SK-N-SH (cell line): ENCODE results near the gene ARL1. TPM values are rescaled to one million over a fixed set of nuclear protein-coding genes. Genes with fewer than 3 reads are reported as not detected.

Experiments used
- CTCF ChIA-PET: fragments of 300-600, 350-600 bp; formaldehyde crosslinking; extraction: SDS; loops from one replicate; lab custom pipeline; 2021; lab: Yijun Ruan, JAX
- POLR2A ChIA-PET: fragments of 350-600 bp; sonication (Branson Sonifier 250); formaldehyde crosslinking; extraction: SDS; loops from one replicate; lab custom pipeline; 2020; ENCODE audit warnings: antibody characterized with exemption, inconsistent platforms; lab: Yijun Ruan, JAX
- DNase-seq: peaks from one replicate; pipeline ENCODE4 v3.0.0; 2012
- H2AFZ ChIP-seq: fragments of 200-600 bp; sonication (generic); 2 replicates; pipeline ENCODE4 v1.8.1; 2016; ENCODE audit warnings: antibody characterized with exemption, mild to moderate bottlenecking, low read depth
- H3F3A ChIP-seq: fragments of 200-600 bp; sonication (generic); replicated peaks from 2 replicates; pipeline ENCODE3; 2016; ENCODE audit warnings: antibody characterized with exemption, mild to moderate bottlenecking; ENCODE audit not compliant: insufficient read depth
- H3K27ac ChIP-seq, 2 experiments: fragments of 200-500 bp in 1 of 2; fragments of 200-600 bp in 1 of 2; sonication (Bioruptor generic) in 1 of 2; sonication (generic), shearing (Covaris generic) in 1 of 2; 2 replicates each; pipeline versions ENCODE4 v1.5.1 to v1.6.1; 2014 to 2016; ENCODE audit warnings: low read depth in 2 of 2, inconsistent platforms in 1 of 2, low read length in 1 of 2, mild to moderate bottlenecking in 1 of 2, mixed read lengths in 1 of 2
- H3K27me3 ChIP-seq: fragments of 200-600 bp; sonication (generic), shearing (Covaris generic); 2 replicates; pipeline ENCODE4 v1.6.1; 2016; ENCODE audit warnings: mixed run types; ENCODE audit not compliant: insufficient read depth
- H3K36me3 ChIP-seq, 2 experiments: fragments of 200-500 bp in 1 of 2; fragments of 200-600 bp in 1 of 2; sonication (Bioruptor generic) in 1 of 2; sonication (generic) in 1 of 2; replicated peaks in 1 of 2; 2 replicates each; pipeline versions ENCODE3 to v1.5.1; 2014 to 2016; ENCODE audit warnings: low read length in 1 of 2, mild to moderate bottlenecking in 1 of 2; ENCODE audit not compliant: insufficient read depth in 2 of 2, control insufficient read depth in 1 of 2
- H3K4me1 ChIP-seq, 2 experiments: fragments of 200-500 bp in 1 of 2; fragments of 200-600 bp in 1 of 2; sonication (Bioruptor generic) in 1 of 2; sonication (generic), shearing (Covaris generic) in 1 of 2; 2 replicates each; pipeline versions ENCODE4 v1.5.1 to v1.6.1; 2014 to 2016; ENCODE audit warnings: low read depth in 1 of 2, low read length in 1 of 2, mixed run types in 1 of 2; ENCODE audit not compliant: insufficient read depth in 2 of 2, control insufficient read depth in 1 of 2
- H3K4me2 ChIP-seq: fragments of 200-600 bp; sonication (generic), shearing (Covaris generic); 2 replicates; pipeline ENCODE4 v1.6.1; 2017; ENCODE audit warnings: mixed run types
- H3K4me3 ChIP-seq, 2 experiments: fragments of 200-500 bp in 1 of 2; fragments of 200-600 bp in 1 of 2; sonication (Bioruptor generic) in 1 of 2; sonication (generic), shearing (Covaris generic) in 1 of 2; 2 replicates each; pipeline versions ENCODE4 v1.5.1 to v1.8.1; 2014 to 2016; ENCODE audit warnings: low read depth in 2 of 2, inconsistent platforms in 1 of 2, low read length in 1 of 2, mild to moderate bottlenecking in 1 of 2, mixed read lengths in 1 of 2, moderate library complexity in 1 of 2
- H3K79me2 ChIP-seq: fragments of 200-600 bp; sonication (generic); 2 replicates; pipeline ENCODE4 v1.8.1; 2017; ENCODE audit warnings: mild to moderate bottlenecking; ENCODE audit not compliant: insufficient read depth
- H3K9ac ChIP-seq: fragments of 200-600 bp; sonication (generic); 2 replicates; pipeline ENCODE4 v1.6.1; 2017; ENCODE audit warnings: mixed run types
- H3K9me2 ChIP-seq: fragments of 200-600 bp; sonication (generic); 2 replicates; pipeline ENCODE4 v1.6.1; 2017; ENCODE audit warnings: mixed run types
- H3K9me3 ChIP-seq: fragments of 200-600 bp; sonication (generic); 2 replicates; pipeline ENCODE4 v1.6.1; 2017; ENCODE audit warnings: mixed run types, mild to moderate bottlenecking, moderate library complexity
- H4K20me1 ChIP-seq: fragments of 200-600 bp; sonication (generic); 2 replicates; pipeline ENCODE4 v1.6.1; 2017; ENCODE audit warnings: mild to moderate bottlenecking, mixed run types; ENCODE audit not compliant: insufficient read depth
- ELF1 ChIP-seq: IDR thresholded peaks from 2 replicates; pipeline ENCODE4 v1.4.0; 2012
- EZH2phosphoT487 ChIP-seq: fragments of 200-600 bp; sonication (generic); IDR thresholded peaks from 2 replicates; pipeline ENCODE4 v1.6.1; 2017; ENCODE audit warnings: low read depth, mixed run types, mild to moderate bottlenecking, antibody characterized with exemption, moderate library complexity, borderline replicate concordance
- FOXJ3 ChIP-seq: sonication (generic); formaldehyde crosslinking; IDR thresholded peaks from 2 replicates; pipeline ENCODE4 v1.5.1; 2020; ENCODE audit warnings: mild to moderate bottlenecking, missing genetic modification reagents
- FOXM1 ChIP-seq: IDR thresholded peaks from 2 replicates; pipeline ENCODE4 v1.4.0; 2012; ENCODE audit warnings: low read depth, mild to moderate bottlenecking
- GATA2 ChIP-seq: sonication (generic); formaldehyde crosslinking; IDR thresholded peaks from 2 replicates; pipeline ENCODE4 v1.5.0; 2020; ENCODE audit warnings: mild to moderate bottlenecking, missing genetic modification reagents
- MXI1 ChIP-seq: IDR thresholded peaks from 2 replicates; pipeline ENCODE4 v1.6.1; 2012; ENCODE audit warnings: mild to moderate bottlenecking, low read depth, low read length, improper control_type of control experiment
- POLR2AphosphoS5 ChIP-seq: IDR thresholded peaks from 2 replicates; pipeline ENCODE4 v1.6.1; 2012; ENCODE audit warnings: low read depth, low read length
- RAD21 ChIP-seq: IDR thresholded peaks from 2 replicates; pipeline ENCODE4 v1.6.1; 2012; ENCODE audit warnings: mild to moderate bottlenecking, low read length
- RXRA ChIP-seq: IDR thresholded peaks from 2 replicates; pipeline ENCODE4 v1.4.0; 2012; ENCODE audit warnings: low read depth, mild to moderate bottlenecking, borderline replicate concordance
- SIN3A ChIP-seq: IDR thresholded peaks from 2 replicates; pipeline ENCODE4 v1.6.1; 2012; ENCODE audit warnings: low read depth, mild to moderate bottlenecking, low read length, moderate library complexity, borderline replicate concordance
- SMC3 ChIP-seq: IDR thresholded peaks from 2 replicates; pipeline ENCODE4 v1.6.1; 2012; ENCODE audit warnings: low read depth, low read length, improper control_type of control experiment
- TEAD4 ChIP-seq: IDR thresholded peaks from 2 replicates; pipeline ENCODE4 v1.4.0; 2012; ENCODE audit warnings: mild to moderate bottlenecking, borderline replicate concordance; ENCODE audit not compliant: insufficient read depth
- YY1 ChIP-seq: IDR thresholded peaks from 2 replicates; pipeline ENCODE4 v1.4.0; 2012; ENCODE audit warnings: low read depth, mild to moderate bottlenecking
- WGBS: methylation state at CpG from one replicate; pipeline ENCODE4 v1.1.6; 2017; ENCODE audit warnings: low lambda C conversion rate; 5-methylcytosine and 5-hydroxymethylcytosine counted together
- polyA plus RNA-seq, 3 experiments: library from polyadenylated mRNA; depleted of rRNA; stranded (reverse); fragments of >200 nt; gene quantifications; 2 replicates each; pipeline ENCODE4 v1.2.3, GENCODE V29; 2012
- TF ChIP-seq, protein P1 (sequence below): IDR thresholded peaks from 2 replicates; pipeline ENCODE4; 2012
- TF ChIP-seq, protein P2 (sequence below): IDR thresholded peaks from 2 replicates; pipeline ENCODE4 v1.6.1; 2012; ENCODE audit warnings: mild to moderate bottlenecking, low read depth, low read length, moderate library complexity
- TF ChIP-seq, protein P3 (sequence below): IDR thresholded peaks from 2 replicates; pipeline ENCODE4 v1.4.0; 2012; ENCODE audit warnings: low read depth

Gene ARL1
- polyA plus RNA-seq, 1 of the 3 experiments (the other 2 are of a cell fraction): 50.2 TPM

DNA sequence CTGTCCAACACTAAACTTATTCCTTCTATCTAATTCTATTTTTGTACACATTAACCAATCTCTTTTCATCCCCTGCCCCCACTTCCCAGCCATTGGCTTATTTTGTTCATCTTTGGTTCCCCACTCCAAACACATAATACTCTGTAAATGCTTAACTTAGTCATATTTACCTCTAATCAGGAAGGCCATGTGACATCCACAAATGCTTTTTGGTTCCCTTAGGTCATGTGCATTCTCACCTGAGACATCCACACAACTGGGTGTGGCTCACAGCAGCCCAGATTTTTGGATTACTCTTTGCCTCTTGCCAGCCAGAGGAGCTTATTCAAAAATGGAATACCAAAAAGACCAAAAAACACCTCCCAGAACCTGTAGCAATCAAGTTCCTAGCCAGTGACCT is 28.4 kb downstream of the ARL1 start (continued):
- TF ChIP-seq GATA2 (CRISPR knock-in tag): no peak
- TF ChIP-seq SIN3A: no peak
- TF ChIP-seq FOXJ3: no peak
- no peak for TF ChIP-seq RXRA
- TF ChIP-seq, protein P1, sequence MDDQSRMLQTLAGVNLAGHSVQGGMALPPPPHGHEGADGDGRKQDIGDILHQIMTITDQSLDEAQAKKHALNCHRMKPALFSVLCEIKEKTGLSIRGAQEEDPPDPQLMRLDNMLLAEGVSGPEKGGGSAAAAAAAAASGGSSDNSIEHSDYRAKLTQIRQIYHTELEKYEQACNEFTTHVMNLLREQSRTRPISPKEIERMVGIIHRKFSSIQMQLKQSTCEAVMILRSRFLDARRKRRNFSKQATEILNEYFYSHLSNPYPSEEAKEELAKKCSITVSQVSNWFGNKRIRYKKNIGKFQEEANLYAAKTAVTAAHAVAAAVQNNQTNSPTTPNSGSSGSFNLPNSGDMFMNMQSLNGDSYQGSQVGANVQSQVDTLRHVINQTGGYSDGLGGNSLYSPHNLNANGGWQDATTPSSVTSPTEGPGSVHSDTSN: no peak

DNA sequence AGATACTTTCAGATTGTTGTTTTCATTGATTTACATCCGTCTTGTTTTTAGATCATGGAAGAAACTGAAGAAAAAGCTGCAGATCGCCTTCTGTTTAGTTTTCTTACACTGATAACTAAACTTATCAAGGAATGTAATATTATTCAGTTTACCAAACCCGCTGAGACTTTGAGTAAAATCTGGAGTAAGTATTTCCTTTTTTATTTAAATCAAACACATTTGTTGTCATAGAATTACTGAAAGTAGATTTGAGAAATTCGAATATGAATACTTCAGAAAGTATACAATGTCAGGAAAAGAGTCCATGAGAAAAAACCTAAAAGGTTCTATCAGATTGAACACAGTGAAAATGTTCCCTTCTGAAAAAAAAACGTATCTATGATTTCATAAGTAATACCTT is 32.0 kb downstream of the ARL1 start:
- no peaks in the 10 kb centered on the region for H3K9me2 ChIP-seq
- H3K9me3 ChIP-seq: no peaks in the 10 kb centered on the region
- no peak overlapping the region for H3K27ac ChIP-seq
- peaks cover 16% of the 10 kb centered on the region for H3F3A ChIP-seq
- no peak overlapping the region for H3K4me2 ChIP-seq
- H3K27me3 ChIP-seq: no peaks in the 10 kb centered on the region
- H3K36me3 ChIP-seq: peaks cover 52 to 80% of the 10 kb centered on the region in 2 experiments
- no peak for TF ChIP-seq FOXM1
- TF ChIP-seq SMC3: no peak
- TF ChIP-seq GATA2 (CRISPR knock-in tag): no peak
- TF ChIP-seq EZH2phosphoT487: no peak
- no peak for TF ChIP-seq TEAD4
- TF ChIP-seq, protein P2, sequence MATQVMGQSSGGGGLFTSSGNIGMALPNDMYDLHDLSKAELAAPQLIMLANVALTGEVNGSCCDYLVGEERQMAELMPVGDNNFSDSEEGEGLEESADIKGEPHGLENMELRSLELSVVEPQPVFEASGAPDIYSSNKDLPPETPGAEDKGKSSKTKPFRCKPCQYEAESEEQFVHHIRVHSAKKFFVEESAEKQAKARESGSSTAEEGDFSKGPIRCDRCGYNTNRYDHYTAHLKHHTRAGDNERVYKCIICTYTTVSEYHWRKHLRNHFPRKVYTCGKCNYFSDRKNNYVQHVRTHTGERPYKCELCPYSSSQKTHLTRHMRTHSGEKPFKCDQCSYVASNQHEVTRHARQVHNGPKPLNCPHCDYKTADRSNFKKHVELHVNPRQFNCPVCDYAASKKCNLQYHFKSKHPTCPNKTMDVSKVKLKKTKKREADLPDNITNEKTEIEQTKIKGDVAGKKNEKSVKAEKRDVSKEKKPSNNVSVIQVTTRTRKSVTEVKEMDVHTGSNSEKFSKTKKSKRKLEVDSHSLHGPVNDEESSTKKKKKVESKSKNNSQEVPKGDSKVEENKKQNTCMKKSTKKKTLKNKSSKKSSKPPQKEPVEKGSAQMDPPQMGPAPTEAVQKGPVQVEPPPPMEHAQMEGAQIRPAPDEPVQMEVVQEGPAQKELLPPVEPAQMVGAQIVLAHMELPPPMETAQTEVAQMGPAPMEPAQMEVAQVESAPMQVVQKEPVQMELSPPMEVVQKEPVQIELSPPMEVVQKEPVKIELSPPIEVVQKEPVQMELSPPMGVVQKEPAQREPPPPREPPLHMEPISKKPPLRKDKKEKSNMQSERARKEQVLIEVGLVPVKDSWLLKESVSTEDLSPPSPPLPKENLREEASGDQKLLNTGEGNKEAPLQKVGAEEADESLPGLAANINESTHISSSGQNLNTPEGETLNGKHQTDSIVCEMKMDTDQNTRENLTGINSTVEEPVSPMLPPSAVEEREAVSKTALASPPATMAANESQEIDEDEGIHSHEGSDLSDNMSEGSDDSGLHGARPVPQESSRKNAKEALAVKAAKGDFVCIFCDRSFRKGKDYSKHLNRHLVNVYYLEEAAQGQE: no peak
- TF ChIP-seq, all 33 proteins: peak for 0
- POLR2A ChIA-PET: no interaction called here
- DNase-seq: no peak
- Histone ChIP-seq H3K4me3 (no peak overlapping the region), H3K9ac (no peak overlapping the region), H3K79me2 (no peaks in the 10 kb centered on the region), H2AFZ (no peak overlapping the region), H3K4me1 (no peaks in the 10 kb centered on the region), H4K20me1 (no peaks in the 10 kb centered on the region)
- CTCF ChIA-PET: no interaction called here
- 80% methylated on average over 5 of the region's 5 CpGs for WGBS

DNA sequence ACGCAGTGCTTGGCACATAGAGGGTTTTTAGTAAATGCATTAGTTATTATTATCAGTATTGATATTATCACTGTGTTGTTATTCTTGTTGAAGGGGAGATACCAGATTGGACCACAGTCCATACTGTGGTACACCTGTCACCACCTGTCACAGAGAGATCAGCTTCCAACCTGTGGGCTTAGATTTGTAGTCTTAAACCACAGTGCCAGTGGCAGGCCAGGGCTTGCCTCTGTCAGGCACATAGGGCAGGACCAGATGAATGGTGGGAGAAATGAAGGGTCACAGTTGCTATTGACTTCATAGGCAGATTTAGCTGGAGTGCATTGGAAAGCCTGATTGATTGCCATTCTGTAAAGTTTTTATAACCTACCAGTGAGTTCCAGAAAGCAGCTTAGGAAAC is 35.1 kb downstream of the ARL1 start:
- ChIA-PET CTCF (no interaction called here), POLR2A (interaction anchor here (0.5 kb wide), 1 partner anchor 51 kb away, joined by 3 read pairs; no protein-coding TSS in a partner anchor)
- Histone ChIP-seq H3K4me2 (no peak overlapping the region), H3F3A (peaks cover 16% of the 10 kb centered on the region), H3K4me3 (no peak overlapping the region), H2AFZ (no peak overlapping the region), H3K27me3 (no peaks in the 10 kb centered on the region), H3K9ac (no peak overlapping the region), H3K27ac (no peak overlapping the region), H3K4me1 (no peaks in the 10 kb centered on the region), H3K36me3 (peaks cover 69 to 80% of the 10 kb centered on the region in 2 experiments), H3K9me3 (no peaks in the 10 kb centered on the region), H3K79me2 (no peaks in the 10 kb centered on the region), H3K9me2 (no peaks in the 10 kb centered on the region), H4K20me1 (no peaks in the 10 kb centered on the region)
- WGBS: 100% methylated on average over 1 of the region's 1 CpG
- TF ChIP-seq, protein P3, sequence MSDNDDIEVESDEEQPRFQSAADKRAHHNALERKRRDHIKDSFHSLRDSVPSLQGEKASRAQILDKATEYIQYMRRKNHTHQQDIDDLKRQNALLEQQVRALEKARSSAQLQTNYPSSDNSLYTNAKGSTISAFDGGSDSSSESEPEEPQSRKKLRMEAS: no peak
- TF ChIP-seq ELF1: no peak
- TF ChIP-seq POLR2AphosphoS5: no peak
- no peak for TF ChIP-seq SIN3A
- TF ChIP-seq YY1: no peak
- TF ChIP-seq SMC3: no peak
- no peak for TF ChIP-seq MXI1
- no peak for TF ChIP-seq RAD21
- TF ChIP-seq EZH2phosphoT487: no peak
- no peak for DNase-seq
